ENCODE measurements around the gene ATP8B1. TPM values are rescaled to one million over a fixed set of nuclear protein-coding genes. Genes with fewer than 3 reads are reported as not detected.

The ATP8B1 gene
- total and polyA plus RNA-seq, 2 of the 8 experiments (the other 6 are each of a cell fraction or from before 2014, with no cell fraction given) = 1.1 to 4.6 TPM

DNA sequence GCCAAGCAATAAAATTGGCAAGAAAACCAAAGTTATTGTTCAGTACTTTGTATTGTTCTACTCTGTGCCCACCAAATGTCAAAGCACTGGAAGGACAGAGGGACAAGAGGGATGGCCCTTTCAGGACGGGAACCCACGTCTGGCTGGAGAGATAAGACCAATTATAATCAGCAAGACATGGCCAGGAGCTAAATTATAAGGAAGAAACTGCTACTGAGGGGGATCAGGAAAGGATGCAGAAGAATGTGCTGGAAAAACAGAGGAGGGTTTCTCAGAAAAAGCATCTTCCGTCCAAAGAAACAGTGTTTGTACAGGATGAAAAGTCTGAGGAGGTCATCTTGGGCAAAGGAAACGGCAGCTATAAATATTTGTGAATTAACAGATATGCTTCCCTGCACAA is 135.1 kb downstream of the ATP8B1 start:
- no peak for FAIRE-seq
- no peak overlapping the region for H3K14ac ChIP-seq (ENCODE audit: insufficient read length)
- no peak overlapping the region for H3K23ac ChIP-seq (ENCODE audit: insufficient read length)
- ChIA-PET POLR2A (ENCODE audit: partially characterized antibody) (no interaction called here), CTCF (ENCODE audit: partially characterized antibody) (interaction anchor here (0.5 to 0.6 kb wide), 2 partner anchors 84 to 380 kb away, joined by 3 to 5 read pairs; no protein-coding TSS in a partner anchor)
- no peak overlapping the region for H4K5ac ChIP-seq (ENCODE audit: insufficient read length, low read depth, low read length)
- H3K18ac ChIP-seq (ENCODE audit: extremely low read depth, low read length) = no peak overlapping the region
- no peaks in the 10 kb centered on the region for H3K79me2 ChIP-seq (ENCODE audit: control insufficient read depth in 1 of 2, insufficient read depth in 2 of 2, low read length in 2 of 2)
- H2BK15ac ChIP-seq (ENCODE audit: low read length) = no peak overlapping the region
- no peak for DNase-seq (ENCODE audit: low read depth in 1 of 2, low spot score in 2 of 2)
- H2BK120ac ChIP-seq (replicated peaks; ENCODE audit: low read depth, low read length) = no peak overlapping the region
- no peak overlapping the region for H2BK12ac ChIP-seq (ENCODE audit: low read depth, low read length)
- no peak overlapping the region for H3K4me2 ChIP-seq (ENCODE audit: insufficient read depth in 1 of 2, low read depth in 2 of 2, low read length in 2 of 2)
- H3K9ac ChIP-seq (replicated peaks in 1 of 4; ENCODE audit: extremely low read depth in 1 of 4, low read depth in 3 of 4, low read length in 3 of 4) = no peak overlapping the region
- H4K8ac ChIP-seq (ENCODE audit: extremely low read depth, insufficient read depth, low read length) = no peak overlapping the region; the same call in 1 of the 2 replicates
- H3K9me3 ChIP-seq (ENCODE audit: insufficient read depth in 2 of 2, low read depth in 1 of 2, low read length in 1 of 2) = no peaks in the 10 kb centered on the region
- no peak overlapping the region for H3K27ac ChIP-seq (ENCODE audit: low read depth, low read length)
- H3K4ac ChIP-seq (replicated peaks; ENCODE audit: insufficient read length, low read depth, low read length) = no peak overlapping the region
- H2BK5ac ChIP-seq (ENCODE audit: low read depth, low read length) = no peak overlapping the region
- no peaks in the 10 kb centered on the region for H4K20me1 ChIP-seq (replicated peaks in 1 of 2; ENCODE audit: control insufficient read depth in 1 of 2, insufficient read depth in 2 of 2, low read length in 2 of 2)
- H3K4me1 ChIP-seq (replicated peaks in 1 of 4; ENCODE audit: control insufficient read depth in 3 of 4, insufficient read depth in 4 of 4, low read length in 3 of 4) = no peaks in the 10 kb centered on the region
- H2AFZ ChIP-seq (ENCODE audit: low read length) = no peak overlapping the region
- H3K4me3 ChIP-seq (ENCODE audit: extremely low read depth in 1 of 4, insufficient read depth in 2 of 4, low read depth in 3 of 4, low read length in 4 of 4) = no peak overlapping the region
- no peaks in the 10 kb centered on the region for H3K36me3 ChIP-seq (ENCODE audit: control insufficient read depth in 2 of 4, insufficient read depth in 4 of 4, low read length in 3 of 4)
- no peak overlapping the region for H2AK5ac ChIP-seq (ENCODE audit: low read depth, low read length)
- H3K79me1 ChIP-seq (ENCODE audit: low read depth, low read length) = no peaks in the 10 kb centered on the region; the same call in 1 of the 2 replicates
- H3K56ac ChIP-seq (replicated peaks; ENCODE audit: insufficient read length, low read depth, low read length) = no peak overlapping the region
- H4K91ac ChIP-seq (replicated peaks; ENCODE audit: insufficient read length, low read length) = no peak overlapping the region
- no peak for TF ChIP-seq BACH1 (IDR thresholded peaks at IDR 0.05; ENCODE audit: low read length)
- H3K27me3 ChIP-seq (replicated peaks in 1 of 4; ENCODE audit: control insufficient read depth in 3 of 4, extremely low read depth in 1 of 4, insufficient read depth in 3 of 4, low read length in 3 of 4) = no peaks in the 10 kb centered on the region
- H2BK20ac ChIP-seq (ENCODE audit: low read length) = no peak overlapping the region
- no peaks in the 10 kb centered on the region for H3K23me2 ChIP-seq (ENCODE audit: low read depth, low read length)
- WGBS, 2 experiments (ENCODE audit: extremely low coverage in 1 of 2, insufficient coverage in 1 of 2, insufficient read length in 1 of 2, insufficient replicate concordance in 2 of 2, low coverage in 1 of 2, low lambda C conversion rate in 2 of 2, missing lambda C conversion rate in 1 of 2) = 86% methylated on average over 4 of the region's 4 CpGs; no CpG with 5 or more reads in 1 of the 2 experiments

Data from H1 (cell line).